Stimulated activated CD8-positive, alpha-beta memory T cell treated with anti-CD3 and anti-CD28 coated beads, Interleukin-12 subunit alpha, Interleukin-12 subunit beta, amount 100 ng/mL, for 1 hour (primary cell): ENCODE measurements around the gene S100A13.

Experiments used
- DNase-seq: peaks from one replicate; pipeline ENCODE4 v3.0.0-alpha.2; 2020; ENCODE audit warnings: low read depth

S100A13 gene

DNA sequence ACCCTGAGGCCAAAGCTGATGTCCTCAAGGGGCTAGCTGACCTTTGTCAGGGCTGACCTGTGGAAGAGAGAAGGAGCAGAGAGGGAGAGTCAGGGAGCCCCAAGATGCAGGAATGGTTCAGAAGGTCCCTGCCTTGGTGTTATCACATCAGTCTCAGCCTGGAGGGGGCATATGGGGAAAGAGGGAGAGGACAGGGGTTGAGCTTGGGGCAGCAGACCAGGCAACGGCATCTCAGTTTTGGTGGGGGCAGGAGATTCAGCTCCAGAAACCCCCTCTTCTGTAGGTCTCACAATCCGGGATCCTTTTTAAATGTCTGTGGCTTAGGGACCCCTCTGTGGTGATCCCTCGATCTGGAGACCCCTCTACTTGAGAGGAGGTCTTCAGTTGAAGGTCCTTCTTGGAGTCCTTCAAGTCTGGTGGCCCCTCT is 815 bp downstream of the S100A13 start:
- DNase-seq, result no peak

DNA sequence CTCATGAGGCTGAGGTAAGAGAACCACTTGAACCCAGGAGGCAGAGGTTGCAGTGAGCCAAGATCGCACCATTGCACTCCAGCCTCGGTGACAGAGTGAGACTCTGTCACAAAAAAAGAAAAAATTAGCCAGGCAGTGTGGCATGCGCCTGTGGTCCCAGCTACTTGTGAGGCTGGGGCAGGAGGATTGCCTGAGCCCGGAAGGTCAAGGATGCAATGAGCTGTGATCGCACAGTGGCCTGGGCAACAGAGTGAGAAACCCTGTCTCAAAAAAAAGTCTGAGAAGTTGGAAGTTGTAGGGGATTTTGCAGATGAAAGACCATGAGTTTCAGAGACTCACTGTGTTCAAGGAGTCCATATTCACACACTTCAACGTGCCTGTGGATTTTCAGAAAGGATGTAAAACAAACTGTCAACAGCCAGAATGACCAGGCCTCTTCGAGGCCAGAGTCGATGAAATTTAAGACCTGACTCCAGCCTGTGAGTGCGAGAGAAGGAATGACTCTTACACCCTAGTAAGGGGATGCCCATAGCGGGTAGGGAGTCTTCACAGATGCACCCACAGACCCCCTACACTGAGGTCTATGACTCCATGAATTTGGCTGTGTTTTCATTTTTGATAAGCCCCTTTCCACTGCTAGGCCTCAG is 2.2 kb downstream of the S100A13 start:
- no peak for DNase-seq

DNA sequence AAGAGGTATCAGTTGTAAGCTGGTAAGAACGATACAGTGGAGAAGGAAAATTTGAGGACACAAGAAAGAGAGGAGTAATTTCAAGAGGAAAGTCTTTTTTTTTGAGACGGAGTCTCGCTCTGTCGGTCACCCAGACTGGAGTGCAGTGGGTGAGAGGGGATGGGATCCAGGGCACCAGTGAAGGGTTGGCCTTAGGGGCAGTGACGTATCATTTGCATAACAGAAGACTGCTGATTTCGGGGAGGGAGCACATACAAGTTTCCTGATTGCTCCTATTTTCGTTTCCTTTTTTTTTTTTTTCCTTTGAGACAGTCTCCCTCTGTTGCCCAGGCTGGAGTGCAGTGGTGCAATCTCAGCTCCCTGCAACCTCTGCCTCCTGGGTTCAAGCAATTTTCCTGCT is 4.2 kb downstream of the S100A13 start:
- no peak for DNase-seq

DNA sequence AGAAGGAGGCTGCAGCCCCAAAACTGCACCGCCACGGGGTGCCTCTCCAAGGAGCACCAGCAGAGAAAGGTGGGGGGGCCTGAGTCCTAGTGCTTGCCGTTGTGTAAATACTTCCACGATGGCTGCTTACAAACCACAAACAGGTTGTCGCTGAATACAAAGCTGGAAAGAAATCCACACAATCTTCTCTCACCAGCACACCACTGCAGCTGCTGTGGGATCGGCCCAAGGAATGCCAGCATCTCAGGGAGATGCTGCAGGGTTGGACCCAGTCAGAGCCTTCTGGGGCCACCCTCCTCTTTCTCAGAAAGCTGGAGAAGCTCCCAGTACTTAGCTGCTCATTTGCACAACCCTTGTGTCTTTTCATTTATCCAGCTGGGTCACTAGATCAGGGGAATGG is 8.1 kb downstream of the S100A13 start:
- no peak for DNase-seq

DNA sequence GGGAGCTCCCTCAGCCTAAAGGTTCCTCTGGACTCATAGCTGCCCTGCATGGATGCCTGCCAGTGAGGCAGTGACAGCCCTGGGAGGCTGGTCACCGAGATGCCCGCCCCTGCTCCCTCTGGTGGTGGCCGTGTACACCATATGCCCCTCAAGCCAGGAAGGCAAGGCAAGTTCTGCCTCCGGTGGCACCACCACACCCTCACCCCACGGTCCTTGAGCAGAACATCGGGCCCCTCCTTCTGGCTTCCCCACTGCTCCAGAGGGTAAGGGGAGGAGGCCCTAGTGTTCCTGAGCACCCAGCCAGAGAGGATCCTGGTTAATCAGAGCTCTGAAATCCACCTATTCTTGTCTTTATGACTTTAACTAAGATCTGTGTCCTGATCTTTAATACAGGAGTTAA is 9.6 kb downstream of the S100A13 start:
- DNase-seq, result no peak

DNA sequence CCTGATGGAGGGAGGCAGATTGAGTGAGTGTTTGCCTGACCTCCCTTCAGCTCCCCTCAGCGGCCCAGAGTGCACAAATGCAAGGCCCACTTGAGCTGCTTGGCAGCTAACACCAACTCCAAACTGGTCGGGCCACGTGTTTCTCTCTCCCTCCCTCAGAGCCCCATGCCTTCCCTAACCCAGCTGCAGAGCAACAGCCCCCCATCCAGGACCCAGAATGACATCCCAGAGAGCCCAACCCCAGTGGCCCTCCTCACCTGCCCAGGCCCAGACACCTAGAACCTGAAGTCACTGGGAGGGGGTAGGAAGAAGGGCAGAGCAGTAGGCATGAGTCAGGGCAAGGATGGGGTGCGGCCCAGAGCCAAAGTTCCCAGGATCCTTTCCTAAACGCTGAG is 10.4 kb downstream of the S100A13 start:
- DNase-seq, result no peak

DNA sequence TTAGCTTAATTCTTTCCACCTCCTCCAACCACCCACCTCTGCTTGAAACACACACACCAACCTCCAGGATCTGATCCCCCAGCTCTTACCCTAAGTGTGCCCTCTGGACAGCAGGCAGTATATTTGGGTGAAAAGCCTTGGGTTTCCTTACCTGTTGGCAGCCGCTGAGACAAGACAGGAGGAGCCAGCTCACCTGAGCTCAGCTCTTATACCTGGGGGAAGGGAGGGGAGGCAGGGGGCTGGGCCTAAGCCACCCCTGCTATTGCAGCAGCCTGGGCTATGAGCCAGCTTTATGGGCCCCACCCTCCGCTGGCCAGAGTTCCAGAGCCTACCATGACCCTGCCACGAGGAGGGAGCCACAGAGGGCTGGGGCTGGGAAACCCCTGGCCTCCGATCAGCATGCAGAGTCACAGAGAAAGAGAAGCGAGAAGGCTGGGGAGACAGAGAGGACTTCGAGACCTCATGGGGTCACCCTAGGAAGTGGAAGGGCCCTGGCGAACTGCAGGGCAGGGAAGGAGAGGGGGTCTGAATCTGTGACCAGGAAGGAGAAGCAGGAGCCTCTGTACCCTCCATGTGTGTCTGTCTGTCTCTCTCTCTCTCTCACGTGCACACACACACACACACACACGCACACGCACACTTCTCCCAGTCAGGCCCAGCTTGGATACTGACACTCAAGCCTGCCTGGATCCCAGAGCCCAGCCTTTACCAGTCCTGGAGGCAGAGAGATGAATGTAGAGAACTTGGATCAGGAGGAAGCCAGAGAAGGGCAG is 11.0 kb downstream of the S100A13 start, which contains the start of gene S100A14:
Gene S100A14, minus strand, starts transcription at position 182 of the 773 bp plus-strand sequence. CDS start 467 bp downstream, outside the sequence.
- no peak for DNase-seq

DNA sequence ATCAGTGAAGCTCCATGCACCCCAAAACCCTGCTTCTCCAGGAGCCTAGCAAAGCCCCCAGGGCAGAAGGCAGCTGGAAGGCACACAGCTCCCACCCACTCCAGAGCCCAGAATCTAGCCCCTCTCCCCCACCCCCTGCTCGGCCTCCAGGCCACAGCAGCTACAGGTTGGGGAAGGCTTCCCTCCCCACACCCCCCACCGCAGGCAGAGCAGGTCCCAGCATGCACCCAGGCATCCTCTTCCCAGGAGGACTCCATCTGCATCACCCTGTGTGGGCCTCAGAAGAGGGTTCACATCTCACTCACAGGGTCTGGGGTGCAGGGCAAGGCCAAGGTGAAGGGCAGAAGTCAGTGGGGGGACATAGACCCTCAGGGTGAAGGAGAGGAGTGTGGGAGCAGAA is 11.9 kb downstream of the S100A13 start:
- no peak for DNase-seq

DNA sequence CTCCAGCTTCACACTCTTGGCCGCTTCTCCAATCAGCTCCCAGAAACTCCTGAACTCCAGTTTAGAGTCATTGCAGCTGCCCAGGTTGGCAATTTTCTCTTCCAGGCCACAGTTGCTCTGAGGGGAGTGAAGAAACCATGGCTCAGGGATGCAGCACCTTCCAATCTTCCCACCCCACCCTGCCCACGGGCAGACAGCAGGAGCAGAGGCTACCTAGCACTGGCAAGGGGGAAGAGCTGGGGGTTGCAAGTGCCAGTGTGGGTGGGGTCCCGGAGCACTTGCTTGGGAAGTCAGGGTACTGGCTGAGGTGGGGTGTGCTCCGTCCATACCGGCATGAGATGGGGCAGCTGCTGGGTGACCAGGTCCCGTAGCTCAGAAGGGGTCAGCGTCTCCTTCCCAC is 12.4 kb downstream of the S100A13 start:
- DNase-seq, result no peak

DNA sequence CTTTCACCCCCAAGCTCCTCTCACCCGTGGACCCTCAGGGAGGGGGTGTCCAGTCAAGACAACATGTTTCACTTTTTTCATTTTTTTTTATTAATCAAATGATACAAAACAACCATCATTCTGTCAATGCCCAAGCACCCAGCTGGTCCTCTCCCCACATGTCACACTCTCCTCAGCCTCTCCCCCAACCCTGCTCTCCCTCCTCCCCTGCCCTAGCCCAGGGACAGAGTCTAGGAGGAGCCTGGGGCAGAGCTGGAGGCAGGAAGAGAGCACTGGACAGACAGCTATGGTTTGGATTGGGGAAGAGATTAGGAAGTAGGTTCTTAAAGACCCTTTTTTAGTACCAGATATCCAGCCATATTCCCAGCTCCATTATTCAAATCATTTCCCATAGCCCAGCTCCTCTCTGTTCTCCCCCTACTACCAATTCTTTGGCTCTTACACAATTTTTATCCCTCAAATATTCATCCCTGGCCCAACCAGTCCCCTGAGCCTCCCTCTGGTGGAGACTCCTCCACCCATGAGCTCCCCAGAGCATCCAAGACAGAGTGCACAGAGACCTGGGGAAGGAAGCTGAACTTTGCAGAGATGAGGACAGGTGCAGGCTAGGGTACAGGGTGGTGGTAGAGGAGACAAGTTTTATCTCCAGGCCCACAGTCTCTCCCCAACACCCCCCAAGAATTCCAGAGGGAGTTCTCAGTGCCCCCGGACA is 13.0 kb downstream of the S100A13 start:
- no peak for DNase-seq

DNA sequence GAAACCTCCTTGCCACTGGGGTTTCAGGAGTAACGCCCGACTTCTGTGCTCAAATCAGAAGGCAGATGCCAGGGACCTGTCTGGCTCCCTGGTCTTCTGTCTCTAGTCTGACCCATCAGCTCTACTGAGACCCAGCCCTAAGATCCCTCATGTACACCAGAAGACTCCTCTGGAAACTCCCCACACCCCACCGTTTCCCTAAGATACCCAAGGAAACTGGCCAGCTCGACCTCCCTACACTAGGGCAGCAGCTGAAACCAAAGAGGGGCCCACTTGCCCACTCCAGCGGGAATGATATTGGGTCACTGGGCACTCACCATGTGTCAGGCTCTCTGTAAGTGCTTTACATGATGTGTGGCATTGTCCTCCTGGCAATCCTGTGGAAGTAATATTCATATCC is 13.9 kb downstream of the S100A13 start:
- no peak for DNase-seq

DNA sequence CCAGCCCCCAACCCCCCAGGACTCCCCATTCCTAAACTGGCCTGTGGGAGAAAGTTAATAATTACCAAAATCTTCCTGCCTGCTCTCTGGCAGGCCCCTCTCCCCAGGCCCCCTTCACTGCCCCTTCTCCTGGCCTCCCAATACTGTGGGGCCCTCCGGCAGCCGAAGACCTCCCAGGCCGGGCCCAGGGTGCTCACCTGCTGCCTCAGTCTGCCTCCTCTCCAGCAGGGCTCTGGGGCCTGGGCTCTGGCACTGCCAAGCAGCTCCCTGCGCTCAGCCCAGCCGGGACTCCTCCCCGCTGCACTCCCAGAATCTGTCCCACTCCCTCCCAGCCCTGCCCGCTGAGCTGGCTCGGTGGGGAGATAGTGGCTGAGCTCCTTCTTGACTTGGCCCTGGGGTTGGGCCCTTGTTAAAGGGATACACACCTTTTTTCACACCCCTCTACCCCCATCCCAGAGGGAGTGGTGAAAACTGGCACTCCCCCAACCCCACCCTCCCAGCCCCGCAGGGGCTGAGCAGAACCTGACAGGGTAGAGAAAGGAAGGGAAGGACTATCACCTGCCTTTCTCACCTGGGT is 14.5 kb downstream of the S100A13 start, which contains the start of gene S100A16:
Gene S100A16, minus strand, starts transcription at position 383 of the 577 bp plus-strand sequence. CDS start 4,986 bp downstream, outside the sequence.
- DNase-seq, result no peak

DNA sequence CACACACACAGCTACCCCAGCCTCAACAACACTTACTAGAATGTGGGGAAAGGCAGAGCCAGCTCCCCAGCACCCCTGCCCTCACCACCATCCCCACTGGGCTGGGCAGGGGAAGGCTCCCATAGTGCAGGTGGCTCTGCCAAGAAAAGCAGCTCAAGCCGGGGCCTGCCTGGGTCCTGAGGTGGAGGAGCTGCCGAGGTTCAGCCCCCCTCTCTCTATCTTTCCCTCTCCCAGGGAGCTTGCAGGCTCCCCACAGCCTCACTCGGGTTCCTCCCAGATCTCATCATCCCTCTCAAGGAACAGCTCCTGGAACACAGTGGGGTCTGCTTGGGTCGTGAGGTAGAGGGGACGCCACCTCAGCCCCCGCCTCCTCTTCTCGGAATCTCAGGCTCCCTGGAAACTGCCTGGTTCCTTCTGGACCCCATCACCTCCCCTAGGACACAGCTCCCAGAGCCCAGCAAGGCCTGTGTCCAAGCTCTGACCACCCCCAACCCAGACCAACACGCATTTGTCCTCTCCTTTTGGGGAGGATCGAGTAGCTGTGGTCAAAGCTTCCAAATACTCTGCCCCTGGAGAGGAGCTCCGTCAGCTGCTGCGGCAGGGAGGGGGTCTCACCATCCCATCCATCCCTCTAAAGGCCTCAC is 15.1 kb downstream of the S100A13 start:
- DNase-seq, result no peak

DNA sequence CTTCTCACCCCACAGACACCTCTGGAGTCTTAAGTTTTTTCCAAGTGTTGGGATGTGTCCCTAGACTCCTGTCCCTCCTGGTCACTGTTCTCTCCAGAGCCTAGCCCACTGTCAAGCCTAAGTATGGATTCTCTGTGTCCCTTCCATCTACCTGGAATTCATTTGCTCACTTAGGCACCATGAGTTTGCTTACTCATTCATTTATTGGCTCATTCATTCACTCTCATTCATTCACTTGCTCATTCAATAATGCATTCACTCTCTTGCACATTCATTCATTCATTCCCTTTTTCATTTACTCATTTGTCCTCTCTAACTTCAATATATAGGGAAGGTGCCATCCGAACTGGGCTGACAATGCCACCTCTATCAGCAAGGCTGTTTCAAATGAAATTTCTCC is 15.9 kb downstream of the S100A13 start:
- no peak for DNase-seq

DNA sequence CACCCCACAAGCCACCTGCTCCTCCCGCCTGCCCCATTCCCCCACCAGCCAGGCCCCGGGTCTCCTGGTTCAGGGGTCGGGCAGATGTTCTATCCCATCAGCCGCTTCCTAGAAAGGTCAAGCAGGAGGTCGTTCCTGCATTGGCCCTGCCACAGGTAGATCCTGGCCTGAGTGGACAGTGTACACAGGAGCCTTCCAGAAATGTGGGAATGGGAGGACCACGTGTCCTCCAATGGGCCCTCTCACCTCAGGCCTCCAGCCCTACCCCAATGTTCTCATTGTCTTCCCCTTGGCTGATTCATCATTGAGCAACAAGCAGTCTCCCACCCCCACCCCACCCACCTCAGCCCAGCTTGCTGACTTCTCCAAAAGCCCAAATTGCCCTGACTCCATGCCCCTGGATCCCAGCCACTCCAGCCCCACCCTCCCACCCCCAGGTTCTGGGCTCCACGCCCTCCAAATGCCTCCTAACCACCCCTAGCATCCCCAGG is 16.4 kb downstream of the S100A13 start:
- DNase-seq, result no peak

DNA sequence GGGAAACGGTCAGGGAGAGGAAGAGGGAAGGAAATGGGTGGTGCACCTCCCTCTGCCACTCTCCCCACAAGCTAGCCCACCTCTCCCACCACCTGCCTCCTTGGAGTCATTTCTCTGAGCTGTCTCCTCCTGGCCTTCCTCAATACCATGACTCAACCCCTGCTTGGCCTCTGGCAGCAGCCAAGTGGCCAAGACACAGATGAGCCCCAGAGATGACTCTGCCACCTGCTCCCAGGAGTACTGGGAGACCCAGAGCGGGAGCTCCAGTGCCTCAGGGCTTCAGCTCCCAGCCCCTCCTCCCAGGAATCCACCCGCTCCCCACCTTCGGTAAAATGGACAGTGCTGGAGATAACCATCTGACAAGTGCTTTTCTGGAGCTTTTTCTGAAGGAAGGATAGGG is 17.0 kb downstream of the S100A13 start:
- no peak for DNase-seq

DNA sequence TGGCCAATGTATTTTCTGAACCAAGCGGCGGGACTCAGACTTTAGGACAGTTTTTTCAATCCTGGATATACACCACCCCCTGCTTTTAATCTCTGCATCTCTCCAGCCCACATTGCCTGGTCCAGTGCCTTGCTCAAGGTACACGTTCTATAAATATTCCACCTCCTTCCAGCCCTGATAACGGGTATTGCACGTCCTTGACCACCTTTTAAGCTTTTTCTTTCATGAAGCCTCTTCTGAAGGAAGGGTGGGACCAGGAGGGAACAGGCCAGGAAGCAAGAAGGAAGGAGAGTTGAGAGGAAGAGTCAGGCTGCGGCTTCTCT is 17.8 kb downstream of the S100A13 start:
- DNase-seq, result no peak

DNA sequence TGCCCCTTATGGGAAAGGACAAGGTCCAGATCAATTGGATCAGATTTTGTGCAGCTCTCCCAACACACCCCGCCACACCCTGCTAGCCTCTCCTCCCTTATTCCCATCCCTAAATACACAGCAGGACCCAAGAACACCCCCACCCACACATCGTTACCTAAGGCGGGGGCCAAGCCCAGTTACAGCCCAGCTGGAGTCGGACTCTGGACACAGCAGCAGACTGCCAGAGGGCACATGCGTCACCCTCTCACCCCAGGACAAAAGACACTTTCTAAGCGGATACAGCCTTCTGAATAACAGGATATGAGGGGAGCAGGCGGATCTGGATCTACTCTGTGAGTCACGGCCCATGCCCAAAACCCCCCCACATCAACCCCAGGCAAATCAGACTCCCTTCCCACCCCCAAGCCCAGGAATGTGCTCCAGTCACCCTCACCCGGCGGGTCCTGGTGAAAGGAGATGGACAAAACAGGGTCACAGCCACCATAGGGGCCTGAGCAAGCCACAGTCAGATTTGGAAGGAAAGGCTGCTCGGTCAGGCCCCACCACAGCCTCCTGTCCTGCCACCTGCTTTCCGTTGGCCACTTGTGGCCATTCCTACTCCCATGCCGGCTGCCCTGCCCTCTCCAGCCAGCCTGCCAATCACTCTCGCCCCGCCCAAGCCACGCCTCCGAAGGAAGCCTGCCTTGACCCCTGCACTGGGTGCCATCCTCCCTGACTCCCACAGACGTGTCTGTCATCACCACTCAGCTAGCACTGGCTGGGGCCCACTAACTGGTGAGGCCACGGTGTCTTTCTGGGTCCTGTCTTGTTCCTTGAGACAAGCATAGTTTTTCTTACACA is 18.3 kb downstream of the S100A13 start:
- DNase-seq, result no peak

DNA sequence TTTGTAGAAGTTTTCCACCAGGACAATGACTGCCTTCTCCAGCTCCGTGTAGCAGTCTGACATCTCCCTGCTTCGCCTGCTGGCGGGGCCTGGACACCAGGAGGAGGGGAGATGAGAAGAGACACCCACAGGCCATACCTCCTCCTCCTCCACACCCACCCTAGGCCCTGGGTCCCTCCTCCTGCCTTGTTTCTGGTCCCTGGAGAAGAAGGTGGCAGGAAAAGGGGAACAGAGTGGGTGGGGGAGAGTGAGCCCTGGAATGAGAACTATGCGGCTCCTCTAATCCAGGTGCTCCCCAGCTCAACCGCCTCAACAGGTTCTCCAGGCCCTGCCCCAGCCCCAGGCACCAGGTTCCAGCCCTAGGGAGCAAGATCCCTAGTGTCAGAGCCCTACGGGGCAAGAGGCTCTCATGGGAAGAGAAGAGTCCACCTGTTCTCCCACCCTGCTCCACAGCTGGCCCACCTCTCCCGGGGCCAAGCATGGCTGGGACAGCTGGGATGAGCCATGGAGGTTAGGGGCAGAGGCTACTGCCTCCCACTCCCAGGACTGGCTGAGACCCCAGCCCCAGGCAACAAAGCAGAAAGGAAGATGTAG is 19.1 kb downstream of the S100A13 start:
- no peak for DNase-seq

DNA sequence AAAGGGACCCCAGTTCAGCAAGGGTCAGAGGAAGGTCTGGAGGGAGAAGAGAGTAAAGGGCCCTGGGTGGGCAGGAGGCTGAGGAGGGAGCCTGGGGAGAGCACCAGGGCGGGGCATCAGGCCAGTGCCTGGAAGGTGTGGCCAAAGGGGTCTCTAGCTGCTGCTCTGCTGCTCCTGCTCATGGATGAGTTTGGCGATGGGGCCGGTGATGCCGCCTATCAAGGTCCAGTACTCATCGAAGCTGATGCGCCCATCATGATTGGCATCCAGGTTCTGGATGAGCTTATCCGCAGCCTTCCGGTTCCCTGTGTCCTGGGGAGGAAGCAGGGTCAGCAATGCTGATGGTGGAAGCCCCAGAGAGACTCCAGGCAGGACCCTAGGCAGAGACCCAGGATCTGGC is 19.9 kb downstream of the S100A13 start:
- DNase-seq, result no peak

DNA sequence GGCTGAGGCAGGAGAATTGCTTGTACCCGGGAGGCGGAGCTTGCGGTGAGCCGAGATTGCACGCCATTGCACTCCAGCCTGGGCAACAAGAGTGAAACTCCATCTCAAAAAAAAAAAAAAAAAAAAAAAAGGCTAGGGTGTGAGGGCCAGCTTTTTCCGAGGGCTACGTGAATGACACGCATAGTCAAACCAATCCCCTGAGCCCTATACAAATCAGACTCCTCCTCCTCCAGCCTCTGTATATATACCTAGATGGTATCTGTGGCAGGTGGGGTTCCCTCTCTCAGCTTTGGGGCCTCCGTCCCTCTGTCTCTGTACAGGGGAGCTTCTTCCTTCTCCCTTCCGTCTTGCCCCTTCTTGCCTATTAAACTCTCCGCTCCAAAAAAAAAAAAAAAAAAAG is 21.1 kb downstream of the S100A13 start:
- no peak for DNase-seq
